Activated CD8-positive, alpha-beta memory T cell treated with anti-CD3 and anti-CD28 coated beads for 36 hours (primary cell): ENCODE results near the gene MRPS12. TPM values are rescaled to one million over a fixed set of nuclear protein-coding genes. Genes with fewer than 3 reads are reported as not detected.
"Not testable (repeated sequence)": the region's sequence is repeated elsewhere in the genome, so short reads cannot be mapped to it uniquely, and the experiment has no call there.

Experiments used
- CTCF ChIA-PET: fragments of 350-600 bp; sonication (Branson Sonifier 250); formaldehyde crosslinking; loops from one replicate; lab custom pipeline; 2021; ENCODE audit warnings: antibody characterized with exemption; lab: Charles Lee
- POLR2A ChIA-PET: fragments of 350-600 bp; sonication (Branson Sonifier 250); formaldehyde crosslinking; loops from one replicate; lab custom pipeline; 2021; ENCODE audit warnings: antibody characterized with exemption; lab: Charles Lee
- total RNA-seq, 2 experiments: library from RNA; stranded (reverse); gene quantifications; one replicate each; pipeline ENCODE4 v1.2.3, GENCODE V29; 2021

The MRPS12 gene
- total RNA-seq, 2 experiments from 2014 or later = 113 to 121 TPM

DNA sequence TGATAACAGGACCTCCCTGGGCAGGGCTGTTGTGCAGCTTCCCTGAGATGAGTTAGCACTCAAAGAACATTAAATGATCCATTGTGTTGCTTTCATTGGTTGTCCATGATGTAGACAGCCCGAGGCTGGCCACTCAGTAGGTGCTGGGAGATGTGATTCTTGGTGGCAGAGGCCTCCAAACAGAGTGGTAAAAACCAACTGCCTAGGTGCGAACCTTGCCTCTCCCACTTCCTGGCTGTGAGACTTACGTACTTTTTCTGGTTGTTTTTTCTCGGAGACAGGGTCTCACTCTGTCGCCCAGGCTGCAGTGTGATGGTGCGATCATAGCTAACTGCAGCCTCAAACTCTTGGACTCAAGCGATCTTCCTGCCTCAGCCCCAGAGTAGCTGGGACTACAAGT, 6.4 kb upstream of the MRPS12 start:
- POLR2A ChIA-PET = no interaction called here
- CTCF ChIA-PET = interaction anchor here (0.5 to 1.2 kb wide), 2 partner anchors 24 to 80 kb away, joined by 3 read pairs; partner anchors contain the start of gene NFKBIB

DNA sequence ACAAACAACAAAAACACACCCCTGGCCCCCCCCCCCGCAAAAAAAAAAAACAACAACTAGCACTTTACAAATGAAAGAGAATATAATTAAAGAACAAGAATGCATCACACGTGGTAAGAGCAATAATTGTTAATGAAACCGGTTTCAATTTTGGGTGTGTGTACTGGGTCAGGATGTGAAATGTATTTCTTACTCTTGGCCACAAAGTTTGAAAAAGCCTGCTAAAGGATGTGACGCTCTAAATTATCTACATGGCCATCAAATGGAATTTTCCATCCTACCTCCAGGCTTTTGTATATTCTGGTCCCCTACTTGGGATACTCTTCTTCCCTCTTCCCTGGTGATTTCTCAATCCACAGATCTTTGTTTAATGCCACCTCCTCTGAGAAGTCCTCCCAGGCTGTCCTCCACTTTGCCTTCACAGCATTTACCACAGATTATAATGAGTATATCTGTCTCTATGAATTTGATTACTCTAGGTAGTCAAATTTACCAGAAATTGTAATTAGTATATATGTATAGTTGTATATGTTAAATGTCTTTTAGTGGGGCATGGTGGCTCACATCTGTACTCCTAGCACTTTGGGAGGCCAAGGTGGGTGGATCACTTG, 2.2 kb upstream of the MRPS12 start:
- POLR2A ChIA-PET = interaction anchor here (0.6 kb wide), 1 partner anchor 16 kb away, joined by 3 read pairs; no protein-coding TSS in a partner anchor
- CTCF ChIA-PET = interaction anchor here (0.6 to 2.2 kb wide), 5 partner anchors 18 to 179 kb away, joined by 3 to 4 read pairs (median 4); no protein-coding TSS in a partner anchor

DNA sequence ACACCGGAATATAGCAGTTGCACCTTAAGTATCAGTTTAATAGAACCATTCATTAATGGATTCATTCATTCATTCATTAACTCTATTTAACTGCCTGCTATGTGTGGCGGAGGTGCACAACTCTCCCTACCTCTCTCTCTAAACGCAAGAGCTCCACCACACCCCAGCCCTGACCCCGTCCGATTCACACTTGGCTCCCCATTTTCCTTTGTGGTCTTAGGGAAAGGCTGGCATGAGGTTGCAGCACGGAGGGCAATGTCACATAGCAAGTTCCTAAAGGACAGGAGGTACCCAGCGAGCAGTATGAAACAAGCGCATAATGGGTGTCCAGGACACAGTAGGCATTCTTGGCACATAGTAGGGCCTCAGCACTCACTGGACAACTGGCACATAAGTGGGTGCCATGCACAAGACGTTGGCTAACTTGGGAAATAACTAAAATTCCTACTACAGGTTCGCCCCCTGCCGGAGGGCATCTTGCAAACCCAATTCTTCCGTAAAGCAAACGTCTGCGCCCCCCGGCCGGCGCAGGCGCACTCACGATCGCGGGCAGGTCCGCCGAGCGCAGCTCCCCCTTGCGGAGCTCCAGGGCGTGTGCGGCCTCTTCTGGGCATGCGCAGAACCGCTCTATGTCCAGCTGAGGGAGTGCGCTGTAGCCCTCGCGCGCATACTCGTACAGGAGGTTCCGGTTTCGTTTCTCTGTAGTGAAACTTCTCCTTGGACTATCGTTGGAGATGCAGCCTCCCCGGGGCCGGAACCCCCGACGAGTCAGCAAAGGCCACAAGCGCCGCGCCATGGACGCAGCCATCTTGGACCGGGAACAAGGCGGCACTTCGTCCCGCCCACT, 592 bp upstream of the MRPS12 start, which contains the start of gene SARS2:
SARS2 (minus strand) TSS at position 835 of the 847 bp plus-strand sequence; CDS start at position 808, 27 bp downstream.
- ChIA-PET POLR2A (interaction anchor here (0.5 to 1.5 kb wide), 5 partner anchors 42 to 1533 kb away, joined by 3 to 4 read pairs (median 3); no protein-coding TSS in a partner anchor), CTCF (interaction anchor here (0.6 to 2.2 kb wide), 26 partner anchors 12 to 1684 kb away, joined by 3 to 13 read pairs (median 3); partner anchors contain the start of genes ACTN4, ECH1, FAM98C and RINL)

DNA sequence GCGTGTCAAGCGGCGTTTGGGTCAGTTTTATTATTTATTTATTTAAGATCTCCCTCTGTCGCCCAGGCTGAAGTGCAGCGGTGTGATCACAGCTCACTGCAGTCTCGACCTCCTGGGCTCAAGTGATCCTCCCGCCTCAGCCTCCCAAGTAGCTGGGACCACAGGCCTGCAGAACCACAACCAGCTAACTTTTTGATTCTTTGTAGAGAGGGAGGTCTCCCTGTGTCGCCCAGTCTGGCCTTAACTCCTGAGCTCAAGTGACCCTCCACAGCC, 713 bp downstream of the MRPS12 start:
- CTCF ChIA-PET = interaction anchor here (0.8 to 2.2 kb wide), 5 partner anchors 74 to 529 kb away, joined by 3 to 11 read pairs (median 4); partner anchors contain the start of gene FAM98C
- POLR2A ChIA-PET = interaction anchor here (1.5 kb wide), 1 partner anchor 44 kb away, joined by 4 read pairs; no protein-coding TSS in a partner anchor

DNA sequence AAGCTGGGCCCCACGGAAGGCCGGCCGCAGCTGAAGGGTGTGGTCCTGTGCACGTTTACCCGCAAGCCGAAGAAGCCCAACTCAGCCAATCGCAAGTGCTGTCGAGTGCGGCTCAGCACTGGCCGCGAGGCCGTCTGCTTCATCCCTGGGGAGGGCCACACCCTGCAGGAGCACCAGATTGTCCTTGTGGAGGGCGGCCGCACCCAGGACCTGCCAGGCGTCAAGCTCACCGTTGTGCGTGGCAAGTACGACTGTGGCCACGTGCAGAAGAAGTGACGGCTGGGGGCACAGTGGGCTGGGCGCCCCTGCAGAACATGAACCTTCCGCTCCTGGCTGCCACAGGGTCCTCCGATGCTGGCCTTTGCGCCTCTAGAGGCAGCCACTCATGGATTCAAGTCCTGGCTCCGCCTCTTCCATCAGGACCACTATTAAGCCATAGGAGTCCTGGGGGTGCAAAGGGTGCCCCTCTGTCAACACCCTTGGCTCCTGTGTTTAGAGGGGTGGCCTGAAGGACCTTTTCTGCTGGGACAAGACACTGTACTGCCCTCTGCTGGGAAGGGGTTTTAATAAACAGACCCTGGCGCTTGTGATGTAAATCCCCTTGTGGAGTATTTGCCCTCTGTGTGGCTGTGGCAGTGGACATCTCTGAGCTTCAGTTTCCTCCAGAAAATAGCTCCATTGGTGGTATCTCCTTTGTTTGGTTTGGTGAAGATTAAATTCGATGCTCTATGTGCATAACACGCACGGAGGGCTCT, 1.9 kb downstream of the MRPS12 start:
- ChIA-PET POLR2A (interaction anchor here (0.6 kb wide), 1 partner anchor 204 kb away, joined by 4 read pairs; no protein-coding TSS in a partner anchor), CTCF (interaction anchor here (0.6 to 1.0 kb wide), 4 partner anchors 17 to 530 kb away, joined by 3 read pairs; no protein-coding TSS in a partner anchor)

DNA sequence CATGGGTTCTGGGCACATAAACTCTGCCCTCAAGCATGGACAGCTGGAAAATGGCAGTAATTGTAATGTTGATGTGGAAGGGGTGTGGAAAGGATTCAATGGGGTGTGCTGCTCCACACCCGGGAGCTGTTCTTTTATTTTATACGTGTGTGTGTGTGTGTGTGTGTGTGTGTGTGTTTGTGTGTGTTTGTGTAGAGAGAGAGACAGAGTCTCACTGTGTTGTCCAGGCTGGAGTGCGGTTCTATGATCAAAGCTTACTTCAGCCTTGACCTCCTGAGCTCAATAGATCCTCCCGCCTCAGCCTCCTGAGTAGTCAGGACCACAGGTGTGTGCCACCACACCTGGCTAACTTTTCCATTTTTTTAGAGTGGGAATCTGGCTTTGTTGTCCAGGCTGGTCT, 2.8 kb downstream of the MRPS12 start:
- ChIA-PET POLR2A (interaction anchor here (0.6 kb wide), 1 partner anchor 205 kb away, joined by 4 read pairs; no protein-coding TSS in a partner anchor), CTCF (interaction anchor here (0.6 to 1.0 kb wide), 4 partner anchors 16 to 208 kb away, joined by 3 read pairs; no protein-coding TSS in a partner anchor)

DNA sequence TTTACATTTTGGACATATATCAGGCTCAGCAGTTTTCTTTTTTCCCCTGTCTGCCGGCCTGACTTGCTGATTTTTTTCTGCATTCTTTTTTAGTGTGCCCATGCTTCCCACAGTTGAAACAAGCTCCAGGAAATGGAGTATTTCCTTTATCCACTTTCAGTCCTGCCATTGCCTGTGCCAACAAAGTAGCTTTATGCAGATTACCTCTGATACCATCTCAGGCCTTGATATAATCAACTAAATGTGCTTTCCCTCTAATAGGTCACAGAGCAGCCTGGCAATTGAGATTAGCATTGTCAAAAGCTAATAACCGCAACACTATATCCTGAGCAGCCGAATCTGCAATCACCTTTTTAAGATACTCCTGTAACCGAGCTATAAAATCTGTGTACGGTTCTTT, 9.2 kb downstream of the MRPS12 start:
- POLR2A ChIA-PET = interaction anchor here (0.6 kb wide), 1 partner anchor 26 kb away, joined by 10 read pairs; no protein-coding TSS in a partner anchor

DNA sequence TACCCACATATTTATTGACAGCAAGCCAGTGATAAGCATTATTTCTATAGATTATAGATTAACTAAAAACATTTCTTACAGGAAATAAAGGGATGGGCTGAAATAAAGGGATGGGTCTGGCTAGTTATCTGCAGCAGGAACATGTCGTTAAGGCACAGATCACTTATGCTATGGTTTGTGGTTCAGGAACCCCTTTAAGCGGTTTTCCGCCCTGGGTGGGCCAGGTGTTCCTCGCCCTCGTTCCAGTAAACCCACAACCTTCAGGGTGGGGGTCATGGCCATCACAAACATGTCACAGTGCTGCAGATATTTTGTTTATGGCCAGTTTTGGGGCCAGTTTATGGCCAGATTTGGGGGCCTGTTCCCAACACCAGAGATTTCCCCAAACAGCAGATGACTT, 10.7 kb downstream of the MRPS12 start:
- CTCF ChIA-PET = interaction anchor here (0.6 kb wide), 1 partner anchor 14 kb away, joined by 3 read pairs; no protein-coding TSS in a partner anchor
- POLR2A ChIA-PET = not testable (repeated sequence)

More for the DNA sequence above, 9.2 kb downstream of the MRPS12 start:
- CTCF ChIA-PET = interaction anchor here (1.2 kb wide), 1 partner anchor 12 kb away, joined by 3 read pairs; no protein-coding TSS in a partner anchor

DNA sequence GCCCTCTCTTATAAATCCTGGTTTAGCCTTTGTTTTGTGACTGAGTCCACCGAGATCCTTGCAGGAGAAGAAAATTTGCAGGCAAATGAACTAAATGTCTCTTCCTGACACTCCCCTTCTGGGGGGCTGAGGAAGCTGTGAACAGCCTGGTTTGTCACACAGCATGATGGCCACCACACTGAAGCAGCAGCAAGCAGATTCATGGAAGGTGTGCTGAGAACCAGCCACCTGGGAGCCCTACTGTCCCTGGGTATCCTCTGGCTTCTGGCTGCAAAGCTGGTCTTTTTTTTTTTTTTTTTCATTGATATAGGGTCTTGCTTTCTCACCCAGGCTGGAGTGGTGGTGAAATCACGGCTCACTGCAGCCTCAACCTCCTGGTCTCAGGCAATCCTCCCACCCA, 11.2 kb downstream of the MRPS12 start:
- ChIA-PET POLR2A (no interaction called here), CTCF (interaction anchor here (0.6 kb wide), 1 partner anchor 14 kb away, joined by 3 read pairs; no protein-coding TSS in a partner anchor)

DNA sequence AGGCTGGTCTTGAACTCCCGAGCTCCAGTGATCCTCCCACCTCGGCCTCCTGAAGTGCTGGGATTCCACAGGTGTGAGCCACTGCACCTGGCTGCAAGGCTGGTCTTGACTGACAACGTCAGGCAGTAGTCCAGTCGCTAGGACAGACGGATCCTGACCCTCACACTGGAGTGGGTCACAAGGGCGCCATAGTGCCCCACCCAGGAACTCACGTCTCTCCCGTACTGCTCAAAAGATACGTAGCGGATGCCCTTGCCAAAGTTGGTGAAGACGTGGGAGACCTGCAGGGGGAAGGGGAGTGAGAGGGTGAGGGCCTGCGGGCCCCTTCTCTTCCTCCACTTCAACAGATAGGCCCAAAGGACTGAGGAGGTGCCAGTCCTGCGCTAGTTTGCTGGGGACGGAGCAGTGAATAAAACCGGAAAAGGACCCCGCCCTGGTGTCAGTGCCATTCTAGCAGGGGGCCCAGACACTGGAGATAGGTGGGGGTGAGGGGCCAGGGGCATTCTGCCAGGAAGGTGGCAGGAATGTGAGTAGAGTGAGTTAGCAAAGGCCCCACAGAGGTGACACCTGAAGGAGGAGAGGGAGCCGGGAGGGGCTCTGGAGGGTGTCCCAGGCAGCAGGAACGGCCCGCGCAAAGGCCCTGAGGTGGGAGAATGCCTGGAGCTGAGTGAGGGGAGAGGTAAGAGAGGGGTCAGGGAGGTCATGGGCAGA, 11.9 kb downstream of the MRPS12 start:
- ChIA-PET POLR2A (no interaction called here), CTCF (no interaction called here)

DNA sequence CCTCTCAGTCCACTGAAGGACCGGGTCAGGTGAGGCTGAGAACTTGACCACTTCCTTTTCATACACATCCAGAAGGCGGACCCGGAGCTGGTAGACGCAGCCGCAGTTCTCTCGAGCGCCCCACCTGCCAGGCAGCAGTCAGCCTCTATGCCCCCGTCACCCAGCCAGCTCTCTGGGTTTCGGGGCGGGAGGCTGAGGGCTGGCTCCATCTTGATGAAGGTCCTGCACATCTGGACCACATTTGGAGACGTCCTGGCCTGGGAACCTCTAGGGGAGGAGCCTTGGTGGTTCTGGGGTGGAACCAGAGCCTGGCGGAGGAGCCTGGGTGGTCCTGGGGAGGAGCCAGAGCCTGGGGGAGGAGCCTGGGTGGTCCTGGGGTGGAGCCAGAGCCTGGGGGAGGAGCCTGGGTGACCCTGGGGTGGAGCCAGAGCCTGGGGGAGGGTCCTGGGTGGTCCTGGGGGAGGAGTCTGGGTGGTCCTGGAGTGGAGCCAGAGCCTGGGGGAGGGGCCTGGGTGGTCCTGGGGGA, 14.3 kb downstream of the MRPS12 start:
- ChIA-PET POLR2A (no interaction called here), CTCF (no interaction called here)

DNA sequence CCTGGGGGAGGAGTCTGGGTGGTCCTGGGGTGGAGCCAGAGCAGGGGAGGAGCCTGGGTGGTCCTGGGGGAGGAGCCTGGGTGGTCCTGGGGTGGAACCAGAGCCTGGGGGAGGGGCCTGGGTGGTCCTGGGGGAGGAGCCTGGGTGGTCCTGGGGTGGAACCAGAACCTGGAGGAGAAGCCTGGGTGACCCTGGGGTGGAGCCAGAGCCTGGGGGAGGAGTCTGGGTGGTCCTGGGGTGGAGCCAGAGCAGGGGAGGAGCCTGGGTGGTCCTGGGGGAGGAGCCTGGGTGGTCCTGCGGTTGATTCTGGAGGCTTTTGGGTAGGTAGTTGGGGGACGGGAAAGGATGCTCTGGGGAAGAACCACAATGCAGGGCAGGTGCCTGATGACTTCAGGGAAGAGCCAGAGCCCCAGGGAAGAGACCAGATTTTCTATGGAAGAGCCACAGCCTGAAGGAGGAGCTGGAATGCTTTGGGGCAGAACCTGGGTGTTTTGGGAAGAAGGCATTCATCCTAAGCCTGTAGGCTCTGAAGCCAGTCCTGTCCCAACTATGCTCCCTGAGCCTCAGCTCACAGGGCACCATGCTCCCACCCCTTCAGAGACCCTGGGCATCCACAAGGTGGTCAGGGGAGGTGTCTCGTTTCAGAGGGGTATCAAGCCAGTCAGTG, 15.0 kb downstream of the MRPS12 start:
- ChIA-PET POLR2A (no interaction called here), CTCF (no interaction called here)

DNA sequence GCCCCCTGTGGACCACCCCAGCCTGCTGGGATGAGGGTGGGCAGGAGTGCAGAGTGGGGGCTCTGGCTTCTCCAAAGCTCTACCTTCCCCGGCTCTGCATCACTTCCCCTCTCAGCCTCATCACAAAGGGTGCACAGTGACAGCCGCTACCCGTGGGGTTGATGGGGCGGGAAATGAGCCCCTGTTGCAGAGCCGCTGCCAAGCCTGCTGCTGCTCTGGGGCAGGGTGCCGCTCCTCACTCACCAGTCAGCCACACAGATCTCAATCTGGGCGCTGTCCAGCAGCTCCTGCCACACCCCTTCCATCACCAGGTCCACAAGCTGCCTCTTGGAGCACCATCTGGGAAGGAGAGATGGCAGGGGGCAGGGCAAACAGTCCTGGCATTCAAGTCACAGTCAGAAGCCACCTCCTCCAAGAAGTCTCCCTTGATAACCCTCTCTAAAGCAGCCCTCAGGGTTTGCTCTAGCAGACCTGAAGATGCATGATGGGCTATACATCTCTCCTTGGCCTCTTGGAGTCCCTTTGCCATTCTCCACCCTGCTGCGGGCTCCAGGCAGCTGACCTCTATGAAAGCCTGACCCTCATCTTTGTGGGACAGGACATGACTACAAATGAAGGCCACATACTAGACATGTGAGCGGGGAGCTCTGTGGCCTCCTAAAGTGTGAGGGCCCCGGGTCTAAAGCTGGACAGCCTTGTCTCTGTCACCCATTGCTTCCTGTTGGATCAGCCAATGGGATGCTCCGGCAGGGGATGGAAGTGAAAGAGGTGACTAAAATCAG, 15.7 kb downstream of the MRPS12 start:
- CTCF ChIA-PET = interaction anchor here (0.8 kb wide), 1 partner anchor 17 kb away, joined by 3 read pairs; no protein-coding TSS in a partner anchor
- POLR2A ChIA-PET = no interaction called here

DNA sequence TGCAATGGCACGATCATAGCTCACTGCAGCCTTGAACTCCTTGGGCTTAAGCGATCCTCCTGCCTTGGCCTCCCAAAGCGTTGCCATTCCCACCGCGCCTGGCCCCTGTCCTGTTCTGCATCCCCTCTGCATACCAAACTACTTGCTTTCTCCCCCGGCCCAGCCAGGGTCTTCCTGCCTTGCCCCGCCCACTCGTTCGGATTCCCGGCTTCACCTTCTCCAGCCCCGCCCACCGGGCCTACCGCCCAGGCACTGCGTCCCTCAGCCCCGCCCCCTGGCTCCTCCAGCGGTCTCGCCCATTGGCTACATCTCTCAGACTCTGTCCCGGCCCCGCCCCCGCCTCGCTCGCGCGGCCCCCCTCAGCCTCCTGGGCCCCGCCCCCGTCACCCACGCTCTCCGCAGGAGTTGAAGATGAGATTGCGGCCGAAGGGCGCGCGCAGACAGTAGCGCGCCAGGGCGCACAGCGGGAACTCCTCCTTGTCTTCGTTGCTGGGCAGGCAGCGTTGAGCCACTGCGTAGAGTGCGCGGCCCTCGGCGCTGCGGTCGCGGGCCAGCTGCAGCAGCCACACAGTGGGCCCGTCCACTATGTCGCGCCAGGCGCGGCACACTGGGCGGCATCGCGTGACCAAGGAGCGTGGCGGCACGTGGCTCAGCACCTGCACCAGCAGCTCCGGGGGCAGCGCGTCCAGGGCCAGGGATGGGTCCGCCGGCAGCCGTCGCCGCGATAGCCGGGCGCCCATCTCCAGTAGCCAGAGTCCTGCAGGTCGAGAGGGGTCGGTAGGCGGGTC, 19.0 kb downstream of the MRPS12 start:
- POLR2A ChIA-PET = no interaction called here
- CTCF ChIA-PET = interaction anchor here (0.7 to 0.9 kb wide), 2 partner anchors 9 to 17 kb away, joined by 3 read pairs; no protein-coding TSS in a partner anchor

DNA sequence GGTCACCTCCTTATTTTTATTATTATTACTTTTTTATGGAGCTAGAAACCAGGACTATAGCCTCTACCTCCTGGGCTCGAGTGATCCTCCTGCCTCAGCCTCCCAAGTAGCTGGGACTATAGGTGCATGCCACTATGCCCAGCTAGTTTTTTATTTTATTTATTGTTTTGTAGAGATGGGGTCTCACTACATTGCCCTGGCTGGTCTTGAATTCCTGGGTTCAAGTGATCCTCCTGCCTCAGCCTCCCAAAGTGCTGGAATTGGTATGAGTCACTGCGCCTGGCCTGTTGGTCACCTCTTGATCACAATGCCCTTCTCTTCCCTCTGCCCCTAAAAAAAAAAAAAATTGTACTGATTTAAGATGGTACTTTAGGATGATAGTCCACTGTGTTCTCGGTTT, 20.4 kb downstream of the MRPS12 start:
- POLR2A ChIA-PET = no interaction called here
- CTCF ChIA-PET = interaction anchor here (1.1 kb wide), 1 partner anchor 11 kb away, joined by 3 read pairs; no protein-coding TSS in a partner anchor
